GM18867 (cell line): Measurements from ENCODE around the gene TREM1.

Source experiments
- ATAC-seq: cut with Tn5 transposase; IDR thresholded peaks from one replicate; pipeline ENCODE4 v1.9.1; 2021; ENCODE audit warnings: mild to moderate bottlenecking, moderate library complexity; ENCODE audit not compliant: unreplicated experiment

TREM1 gene

GRCh38 chr6:41226752-41227151, 59.7 kb downstream of the TREM1 start:
- ATAC-seq = no peak

GRCh38 chr6:41224800-41225199, 61.7 kb downstream of the TREM1 start:
- ATAC-seq = no peak
